ENCODE measurements around the gene RAB28. TPM values are rescaled to one million over a fixed set of nuclear protein-coding genes. Genes with fewer than 3 reads are reported as not detected.

Gene RAB28
- total RNA-seq, 1 experiment from 2014 or later: 19.8 TPM

- H3K9me3 ChIP-seq (ENCODE audit: control insufficient read depth, low read depth, low read length): no peaks in the 10 kb centered on the region
- H2BK15ac ChIP-seq (ENCODE audit: low read depth, low read length): no peak overlapping the region
- H3K9ac ChIP-seq (ENCODE audit: extremely low read depth, insufficient read length, low read length): no peak overlapping the region
- no peak overlapping the region for H4K8ac ChIP-seq (replicated peaks; ENCODE audit: insufficient read length, low read depth, low read length)
- H2BK5ac ChIP-seq (ENCODE audit: insufficient read length, low read length): no peak overlapping the region
- H4K20me1 ChIP-seq (ENCODE audit: control insufficient read depth, insufficient read depth, insufficient read length): no peaks in the 10 kb centered on the region
- no peaks in the 10 kb centered on the region for H3K27me3 ChIP-seq (ENCODE audit: insufficient read depth, low read length)
- Mint-ChIP-seq H3K4me3 (no peak overlapping the region), H3K27me3 (ENCODE audit: low read depth) (no peaks in the 10 kb centered on the region), H3K27ac (peak overlapping the region in 1 of 3 experiments; percentile 56; a peak in 2 of 7 replicates), H3K9me3 (peaks cover 0 to under 1% of the 10 kb centered on the region in 2 experiments; a peak in 2 of 5 replicates), H3K36me3 (ENCODE audit: insufficient read depth in 1 of 3, low read depth in 3 of 3) (peaks cover under 1 to 6% (median 5%) of the 10 kb centered on the region in 3 experiments; a peak in 5 of 7 replicates), H3K4me1 (peaks cover 35% of the 10 kb centered on the region in 2 experiments)
- H3K23ac ChIP-seq (ENCODE audit: insufficient read length, low read depth, low read length): no peak overlapping the region
- no peak overlapping the region for H3K4ac ChIP-seq (ENCODE audit: low read depth, low read length)
- no peak overlapping the region for H2BK20ac ChIP-seq (ENCODE audit: low read depth, low read length, poor library complexity, severe bottlenecking)
- H3K23me2 ChIP-seq (ENCODE audit: insufficient read length, low read depth, low read length, poor library complexity, severe bottlenecking): no peaks in the 10 kb centered on the region
- peak; percentile 72 for TF ChIP-seq CTCF (conservative IDR thresholded peaks at IDR 0.05)
- no peak overlapping the region for H3K56ac ChIP-seq (ENCODE audit: insufficient read length, low read depth, low read length)
- H3K27ac ChIP-seq (ENCODE audit: insufficient read length, low read depth, low read length): no peak overlapping the region
- no peak overlapping the region for H2BK12ac ChIP-seq (ENCODE audit: insufficient read length, low read depth, low read length)
- no peak overlapping the region for H4K5ac ChIP-seq (ENCODE audit: insufficient read length, low read depth, low read length)
- no peak overlapping the region for H2BK120ac ChIP-seq (ENCODE audit: low read depth, low read length, poor library complexity, severe bottlenecking)
- no peaks in the 10 kb centered on the region for H3K79me2 ChIP-seq (ENCODE audit: insufficient read depth, low read length)
- H3K4me2 ChIP-seq (ENCODE audit: insufficient read depth, insufficient read length, low read length): no peak overlapping the region
- H3T11ph ChIP-seq (ENCODE audit: low read length): no peak overlapping the region
- no peaks in the 10 kb centered on the region for H3K79me1 ChIP-seq (ENCODE audit: insufficient read depth, low read depth, low read length, poor library complexity, severe bottlenecking)
- H2AFZ ChIP-seq (ENCODE audit: low read length): no peak overlapping the region
- no CpG with 5 or more reads among the region's 9 CpGs for WGBS (ENCODE audit: extremely low coverage, insufficient read length, low lambda C conversion rate)
- no peak overlapping the region for H2AK5ac ChIP-seq (ENCODE audit: insufficient read length, low read length)
- DNase-seq: no peak
- no peaks in the 10 kb centered on the region; the same call in 1 of the 2 replicates for H3K4me1 ChIP-seq (ENCODE audit: insufficient read depth, low read length)
- no peak overlapping the region for H3K14ac ChIP-seq (ENCODE audit: insufficient read depth, low read length)
- H4K91ac ChIP-seq (ENCODE audit: insufficient read length, low read depth, low read length): no peak overlapping the region
- no peak overlapping the region for H3K18ac ChIP-seq (ENCODE audit: insufficient read length, low read depth, low read length)
Measured at GRCh38 chr4:13430834-13431568, 53.1 kb downstream of the RAB28 start.
